PFSK-1 (cell line): ENCODE results near the gene FRMD4B.

ENCODE experiments used
- FOXP2 ChIP-seq: optimal IDR thresholded peaks from 2 replicates; pipeline ENCODE3; 2011; ENCODE audit warnings: borderline replicate concordance, control low read depth, inconsistent platforms; ENCODE audit not compliant: insufficient read depth; ENCODE audit errors: extremely low read length, extremely low read depth
- POLR2AphosphoS5 ChIP-seq: IDR thresholded peaks from 2 replicates; pipeline ENCODE4 v1.6.1; 2012; ENCODE audit warnings: low read depth, mild to moderate bottlenecking, control low read depth, low read length, moderate library complexity
- SIN3A ChIP-seq: IDR thresholded peaks from 2 replicates; pipeline ENCODE4 v1.6.1; 2012; ENCODE audit warnings: mild to moderate bottlenecking, low read length, moderate library complexity, borderline replicate concordance; ENCODE audit not compliant: insufficient read depth
- TAF1 ChIP-seq: IDR thresholded peaks from 2 replicates; pipeline ENCODE4 v1.6.1; 2012; ENCODE audit warnings: low read length, control low read depth, borderline replicate concordance; ENCODE audit not compliant: insufficient read depth
- TF ChIP-seq, protein P1 (sequence below), 2 experiments: IDR thresholded peaks; 2 replicates each; pipeline versions ENCODE4 v1.6.1 to v1.8.0; 2011 to 2012; ENCODE audit warnings: low read depth in 2 of 2, low read length in 2 of 2, control low read depth in 1 of 2, inconsistent platforms in 1 of 2, mild to moderate bottlenecking in 1 of 2, moderate library complexity in 1 of 2; ENCODE audit not compliant: insufficient read depth in 1 of 2

FRMD4B gene

GRCh38 chr3:69130689-69131088 lies 255.2 kb downstream of the FRMD4B start:
- TF ChIP-seq TAF1: no peak
- no peak for TF ChIP-seq SIN3A

DNA sequence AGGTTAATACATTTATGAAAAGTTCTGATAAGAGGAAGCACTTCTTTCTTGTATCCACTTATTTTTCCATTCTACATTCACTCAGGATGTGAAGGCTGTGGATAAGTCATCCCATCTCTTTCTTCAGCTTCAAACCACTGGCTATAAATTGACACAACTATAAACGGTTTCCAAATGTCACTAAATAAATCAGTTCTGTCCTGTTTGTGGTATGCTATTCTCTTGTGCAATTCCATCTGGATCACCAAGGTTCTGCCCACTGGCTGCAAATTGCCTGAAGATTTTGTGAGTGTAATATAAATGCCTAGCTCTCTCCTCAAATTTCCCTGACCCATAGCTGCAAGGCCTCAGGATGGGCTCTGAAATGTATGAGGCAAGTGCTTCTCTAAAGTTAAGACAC lies 256.4 kb downstream of the FRMD4B start:
- TF ChIP-seq POLR2AphosphoS5: no peak
- no peak for TF ChIP-seq TAF1
- TF ChIP-seq FOXP2: no peak
- TF ChIP-seq, protein P1, sequence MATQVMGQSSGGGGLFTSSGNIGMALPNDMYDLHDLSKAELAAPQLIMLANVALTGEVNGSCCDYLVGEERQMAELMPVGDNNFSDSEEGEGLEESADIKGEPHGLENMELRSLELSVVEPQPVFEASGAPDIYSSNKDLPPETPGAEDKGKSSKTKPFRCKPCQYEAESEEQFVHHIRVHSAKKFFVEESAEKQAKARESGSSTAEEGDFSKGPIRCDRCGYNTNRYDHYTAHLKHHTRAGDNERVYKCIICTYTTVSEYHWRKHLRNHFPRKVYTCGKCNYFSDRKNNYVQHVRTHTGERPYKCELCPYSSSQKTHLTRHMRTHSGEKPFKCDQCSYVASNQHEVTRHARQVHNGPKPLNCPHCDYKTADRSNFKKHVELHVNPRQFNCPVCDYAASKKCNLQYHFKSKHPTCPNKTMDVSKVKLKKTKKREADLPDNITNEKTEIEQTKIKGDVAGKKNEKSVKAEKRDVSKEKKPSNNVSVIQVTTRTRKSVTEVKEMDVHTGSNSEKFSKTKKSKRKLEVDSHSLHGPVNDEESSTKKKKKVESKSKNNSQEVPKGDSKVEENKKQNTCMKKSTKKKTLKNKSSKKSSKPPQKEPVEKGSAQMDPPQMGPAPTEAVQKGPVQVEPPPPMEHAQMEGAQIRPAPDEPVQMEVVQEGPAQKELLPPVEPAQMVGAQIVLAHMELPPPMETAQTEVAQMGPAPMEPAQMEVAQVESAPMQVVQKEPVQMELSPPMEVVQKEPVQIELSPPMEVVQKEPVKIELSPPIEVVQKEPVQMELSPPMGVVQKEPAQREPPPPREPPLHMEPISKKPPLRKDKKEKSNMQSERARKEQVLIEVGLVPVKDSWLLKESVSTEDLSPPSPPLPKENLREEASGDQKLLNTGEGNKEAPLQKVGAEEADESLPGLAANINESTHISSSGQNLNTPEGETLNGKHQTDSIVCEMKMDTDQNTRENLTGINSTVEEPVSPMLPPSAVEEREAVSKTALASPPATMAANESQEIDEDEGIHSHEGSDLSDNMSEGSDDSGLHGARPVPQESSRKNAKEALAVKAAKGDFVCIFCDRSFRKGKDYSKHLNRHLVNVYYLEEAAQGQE (IDR thresholded peaks at IDR 0.05; ENCODE audit: insufficient read depth in 1 of 2, low read depth in 2 of 2, low read length in 2 of 2): no peak
- no peak for TF ChIP-seq SIN3A

GRCh38 chr3:69128509-69128908 lies 257.4 kb downstream of the FRMD4B start:
- TF ChIP-seq TAF1: no peak
- no peak for TF ChIP-seq FOXP2
- TF ChIP-seq POLR2AphosphoS5: no peak
- TF ChIP-seq, protein P1 (IDR thresholded peaks at IDR 0.05; ENCODE audit: insufficient read depth in 1 of 2, low read depth in 2 of 2, low read length in 2 of 2): no peak
- no peak for TF ChIP-seq SIN3A

DNA sequence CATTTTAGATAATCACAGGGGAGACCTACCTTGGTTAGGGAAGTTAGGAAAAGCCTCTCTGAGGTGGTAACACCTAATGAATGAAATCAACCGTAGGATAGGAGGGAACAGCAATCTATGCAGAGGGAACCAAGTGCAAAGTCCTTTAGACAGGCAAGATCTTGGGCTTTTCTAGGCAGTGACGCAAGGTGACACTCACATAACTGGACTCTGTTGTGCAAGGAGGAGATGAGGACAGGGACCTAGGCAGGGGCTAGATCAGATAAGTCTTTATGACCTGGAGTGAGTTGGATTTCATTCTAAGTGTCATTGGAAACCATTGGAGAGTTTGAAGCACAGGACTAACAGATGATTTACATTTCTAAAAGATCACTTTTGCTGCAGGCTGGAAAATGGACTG lies 258.9 kb downstream of the FRMD4B start:
- TF ChIP-seq POLR2AphosphoS5: no peak
- TF ChIP-seq, protein P1 (IDR thresholded peaks at IDR 0.05; ENCODE audit: insufficient read depth in 1 of 2, low read depth in 2 of 2, low read length in 2 of 2): no peak
- TF ChIP-seq TAF1: no peak
- TF ChIP-seq FOXP2: no peak
- no peak for TF ChIP-seq SIN3A

DNA sequence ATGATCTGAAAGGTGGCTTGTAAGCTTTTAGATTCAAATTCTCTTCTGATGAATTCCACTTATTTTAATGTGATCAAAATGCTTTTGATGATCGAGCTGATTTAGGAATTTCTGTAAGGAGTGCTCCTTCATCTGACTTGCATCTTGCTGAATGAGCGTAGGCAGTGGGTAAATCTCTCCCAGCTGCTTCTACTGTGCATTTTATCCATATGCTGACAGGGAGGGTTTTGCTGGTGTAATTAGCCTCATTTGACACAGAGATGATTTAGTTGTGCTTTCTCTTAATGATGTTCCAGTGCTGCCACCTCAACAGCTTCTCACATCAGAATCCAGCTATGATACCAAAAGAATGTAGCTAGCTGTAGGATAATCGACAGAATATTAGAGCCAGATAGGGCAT lies 259.7 kb downstream of the FRMD4B start:
- no peak for TF ChIP-seq POLR2AphosphoS5
- TF ChIP-seq, protein P1 (IDR thresholded peaks at IDR 0.05; ENCODE audit: insufficient read depth in 1 of 2, low read depth in 2 of 2, low read length in 2 of 2): no peak
- no peak for TF ChIP-seq FOXP2
- TF ChIP-seq SIN3A: no peak
- no peak for TF ChIP-seq TAF1
